Adrenal gland (tissue), 12 donors: Measurements from ENCODE around the gene HSD17B14. TPM values are rescaled to one million over a fixed set of nuclear protein-coding genes. Genes with fewer than 3 reads are reported as not detected.

Experiments
- DNase-seq, 7 donors: peaks; one replicate each; pipeline ENCODE4 v3.0.0-alpha.2; 2019 to 2020
- H3K27ac ChIP-seq, 5 donors: fragments of 200-600 bp; sonication (generic) in 4 of 5; 1 replicate in 3 of 5; 2 replicates in 2 of 5; pipeline versions ENCODE4 v1.5.1 to v1.8.0; 2016 to 2020; ENCODE audit warnings: mild to moderate bottlenecking in 1 of 5
- H3K27me3 ChIP-seq: fragments of 200-600 bp; 2 replicates; pipeline ENCODE4 v1.8.0; 2021
- H3K36me3 ChIP-seq, 2 donors: fragments of 200-600 bp; replicated peaks in 1 of 2; 1 replicate in 1 of 2; 2 replicates in 1 of 2; pipeline versions ENCODE4 v1.5.1 to v1.8.0; 2018 to 2022
- H3K4me1 ChIP-seq, 2 donors: fragments of 200-600 bp; replicated peaks in 1 of 2; 1 replicate in 1 of 2; 2 replicates in 1 of 2; pipeline versions ENCODE4 v1.5.1 to v1.8.0; 2018 to 2021
- H3K4me3 ChIP-seq, 4 donors: fragments of 200-600 bp; sonication (generic) in 3 of 4; one replicate each; pipeline ENCODE4 v1.5.1; 2016 to 2018
- H3K9me3 ChIP-seq, 3 donors: fragments of 200-600 bp; sonication (generic) in 1 of 3; replicated peaks in 1 of 3; 1 replicate in 2 of 3; 2 replicates in 1 of 3; pipeline versions ENCODE4 v1.5.1 to v1.8.0; 2016 to 2021
- POLR2A ChIP-seq, 2 donors: fragments of 450-650 bp; IDR thresholded peaks; one replicate each; pipeline ENCODE4 v1.6.1; 2017; ENCODE audit warnings: antibody characterized with exemption in 2 of 2, mild to moderate bottlenecking in 2 of 2, moderate library complexity in 1 of 2
- WGBS, 4 donors: extraction: QIAGEN DNeasy Blood & Tissue Kit in 2 of 4; methylation state at CpG; one replicate each; pipeline versions ENCODE4 v1.1.5 to v1.1.7; 2013 to 2017; 5-methylcytosine and 5-hydroxymethylcytosine counted together
- intact Hi-C, 2 donors: fragments of 100-400 bp; cut with DNase I; formaldehyde crosslinking; loops; one replicate each; pipeline versions ENCODE4 v1.14.1 to v1.15.0; 2022 to 2023
- polyA plus RNA-seq, 3 donors: library from polyadenylated mRNA; stranded (reverse); fragments of 200-250 nt in 2 of 3; fragments of 350-450 nt in 1 of 3; fragmentation: Illumina TruSeq in 1 of 3; extraction: RNeasy Lipid Tissue Mini Kit (QIAGEN cat#74804) in 1 of 3; gene quantifications; one replicate each; pipeline ENCODE4 v1.2.3, GENCODE V29; 2013 to 2014
- total RNA-seq, 9 donors: library from RNA; depleted of rRNA in 4 of 9; stranded (reverse); fragments of >200 nt in 4 of 9; fragments of 120-200 nt in 1 of 9; fragmentation: NEBNext Ultra II Directional in 1 of 9; extraction: Animal tissue kit (Norgen Biotek cat#: 25700) in 1 of 9; gene quantifications; one replicate each; pipeline versions ENCODE4 v1.1.0 to v1.2.4, GENCODE V29; 2013 to 2023
- TF ChIP-seq, protein P1 (sequence below), 6 experiments: fragments of 450-650 bp in 4 of 6; fragments of 200-600 bp in 2 of 6; sonication (generic) in 1 of 6; IDR thresholded peaks; 1 replicate in 5 of 6; 2 replicates in 1 of 6; pipeline versions ENCODE4 v1.5.1 to v1.8.0; 2016 to 2021; ENCODE audit warnings: antibody characterized with exemption in 6 of 6, mild to moderate bottlenecking in 2 of 6, moderate library complexity in 1 of 6
- donor health status: healthy with polysubstance abuse.
- donor health status: Bipolar disorder and iron deficiency.
- donor health status: DM: yes; HTN: yes; CAD: no.
- donor health status: DM: no; HTN: no; CAD: no.
- donor health status: DM: no; HTN: no; CAD: no.
- donor health status: DM: yes; HTN: yes; CAD: no.

The HSD17B14 gene
- total and polyA plus RNA-seq, 12 donors: 7.4 to 178 (median 40.6) TPM

DNA sequence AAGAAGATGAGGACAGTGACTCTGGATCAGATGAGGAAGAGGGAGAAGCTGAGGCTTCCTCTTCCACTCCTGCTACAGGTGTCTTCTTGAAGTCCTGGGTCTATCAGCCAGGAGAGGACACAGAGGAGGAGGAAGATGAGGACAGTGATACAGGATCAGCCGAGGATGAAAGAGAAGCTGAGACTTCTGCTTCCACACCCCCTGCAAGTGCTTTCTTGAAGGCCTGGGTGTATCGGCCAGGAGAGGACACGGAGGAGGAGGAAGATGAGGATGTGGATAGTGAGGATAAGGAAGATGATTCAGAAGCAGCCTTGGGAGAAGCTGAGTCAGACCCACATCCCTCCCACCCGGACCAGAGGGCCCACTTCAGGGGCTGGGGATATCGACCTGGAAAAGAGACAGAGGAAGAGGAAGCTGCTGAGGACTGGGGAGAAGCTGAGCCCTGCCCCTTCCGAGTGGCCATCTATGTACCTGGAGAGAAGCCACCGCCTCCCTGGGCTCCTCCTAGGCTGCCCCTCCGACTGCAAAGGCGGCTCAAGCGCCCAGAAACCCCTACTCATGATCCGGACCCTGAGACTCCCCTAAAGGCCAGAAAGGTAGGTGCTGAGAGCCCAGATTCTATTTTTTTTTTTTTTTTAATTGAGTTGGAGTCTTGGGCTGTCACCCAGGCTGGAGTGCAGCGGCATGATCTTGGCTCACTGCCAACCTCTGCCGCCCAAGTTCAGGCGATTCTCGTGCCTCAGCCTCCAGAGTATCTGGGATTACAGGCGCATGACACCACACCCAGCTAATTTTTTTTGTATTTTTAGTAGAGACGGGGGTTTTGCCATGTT is 38.2 kb upstream of the HSD17B14 start:
- Histone ChIP-seq H3K36me3 (peaks cover 0 to 43% of the 10 kb centered on the region in 2 donors), H3K27me3 (no peaks in the 10 kb centered on the region), H3K4me3 (peak overlapping the region in 2 of 4 donors; percentile 80 to 81), H3K4me1 (peaks cover 34 to 35% of the 10 kb centered on the region in 2 donors), H3K27ac (peak overlapping the region; percentile 83 to 100 (median 99)), H3K9me3 (no peaks in the 10 kb centered on the region)
- peak in 5 of 7 donors; percentile 53 to 73 (median 61) for DNase-seq
- peak in 1 of 2 donors; percentile 18 for TF ChIP-seq POLR2A (IDR thresholded peaks at IDR 0.05)
- TF ChIP-seq, protein P1, sequence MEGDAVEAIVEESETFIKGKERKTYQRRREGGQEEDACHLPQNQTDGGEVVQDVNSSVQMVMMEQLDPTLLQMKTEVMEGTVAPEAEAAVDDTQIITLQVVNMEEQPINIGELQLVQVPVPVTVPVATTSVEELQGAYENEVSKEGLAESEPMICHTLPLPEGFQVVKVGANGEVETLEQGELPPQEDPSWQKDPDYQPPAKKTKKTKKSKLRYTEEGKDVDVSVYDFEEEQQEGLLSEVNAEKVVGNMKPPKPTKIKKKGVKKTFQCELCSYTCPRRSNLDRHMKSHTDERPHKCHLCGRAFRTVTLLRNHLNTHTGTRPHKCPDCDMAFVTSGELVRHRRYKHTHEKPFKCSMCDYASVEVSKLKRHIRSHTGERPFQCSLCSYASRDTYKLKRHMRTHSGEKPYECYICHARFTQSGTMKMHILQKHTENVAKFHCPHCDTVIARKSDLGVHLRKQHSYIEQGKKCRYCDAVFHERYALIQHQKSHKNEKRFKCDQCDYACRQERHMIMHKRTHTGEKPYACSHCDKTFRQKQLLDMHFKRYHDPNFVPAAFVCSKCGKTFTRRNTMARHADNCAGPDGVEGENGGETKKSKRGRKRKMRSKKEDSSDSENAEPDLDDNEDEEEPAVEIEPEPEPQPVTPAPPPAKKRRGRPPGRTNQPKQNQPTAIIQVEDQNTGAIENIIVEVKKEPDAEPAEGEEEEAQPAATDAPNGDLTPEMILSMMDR (IDR thresholded peaks at IDR 0.05): peak in 1 of 6 experiments; percentile 22
- 11 to 15% (median 13%) methylated on average over 17 of the region's 17 CpGs for WGBS, 4 donors
- intact Hi-C loops: loop anchor here in 1 of 2 donors (10.0 kb wide), 1 partner anchor 90 kb away; the partner anchor contains the start of gene FTL

- Histone ChIP-seq H3K9me3 (no peaks in the 10 kb centered on the region), H3K36me3 (peaks cover 0 to 43% of the 10 kb centered on the region in 2 donors), H3K27me3 (no peaks in the 10 kb centered on the region), H3K4me1 (peaks cover 34 to 39% of the 10 kb centered on the region in 2 donors), H3K27ac (peak overlapping the region; percentile 97 to 100 (median 99)), H3K4me3 (peak overlapping the region in 3 of 4 donors; percentile 79 to 81 (median 80))
- TF ChIP-seq, protein P1 (IDR thresholded peaks at IDR 0.05): no peak
- peak in 1 of 2 donors; percentile 3 for TF ChIP-seq POLR2A (IDR thresholded peaks at IDR 0.05)
- WGBS, 4 donors: 42 to 50% (median 46%) methylated on average over 14 of the region's 14 CpGs
- DNase-seq: peak in 2 of 7 donors; percentile 30 to 49
- intact Hi-C loops: loop anchor here in 1 of 2 donors (10.0 kb wide), 1 partner anchor 91 kb away; the partner anchor contains the start of gene FTL
Observed at GRCh38 chr19:48873476-48874302, 37.4 kb upstream of the HSD17B14 start.

GRCh38 chr19:48872884-48873475 is 36.7 kb upstream of the HSD17B14 start:
- peak overlapping the region; percentile 97 to 100 (median 99) for H3K27ac ChIP-seq
- H3K9me3 ChIP-seq: no peaks in the 10 kb centered on the region
- TF ChIP-seq, protein P1 (IDR thresholded peaks at IDR 0.05): peak in 2 of 6 experiments; percentile 16 to 37
- TF ChIP-seq POLR2A (IDR thresholded peaks at IDR 0.05): no peak
- WGBS, 4 donors: 0 to 4% (median 2%) methylated on average over 13 to 14 of the region's 14 CpGs
- peak; percentile 85 to 97 (median 94) for DNase-seq
- H3K36me3 ChIP-seq: peaks cover 0 to 43% of the 10 kb centered on the region in 2 donors
- peaks cover 34 to 43% of the 10 kb centered on the region in 2 donors for H3K4me1 ChIP-seq
- peak overlapping the region; percentile 64 to 81 (median 80) for H3K4me3 ChIP-seq
- H3K27me3 ChIP-seq: no peaks in the 10 kb centered on the region
- intact Hi-C loops: loop anchor here in 1 of 2 donors (10.0 kb wide), 1 partner anchor 92 kb away; the partner anchor contains the start of gene FTL
